PC-3 (cell line): ENCODE results near the gene RXFP1. TPM values are rescaled to one million over a fixed set of nuclear protein-coding genes. Genes with fewer than 3 reads are reported as not detected.
A peak's percentile ranks its signal among the peaks of the same experiment; 100 is the strongest.

Experiments
- ATAC-seq: fragments of 200-7000 bp; cut with Tn5 transposase; 2 replicates; pipeline ENCODE4 v1.9.1; 2020; ENCODE audit warnings: mild to moderate bottlenecking, moderate library complexity
- BruUV-seq: library from RNA; stranded (reverse); fragments of 400-500 nt; replicated peaks from 2 replicates; lab custom pipeline; 2021; lab: Mats Ljungman, UMichigan
- CTCF ChIA-PET: fragments of 300-600 bp; sonication (Branson Sonifier 250); formaldehyde crosslinking; loops from one replicate; lab custom pipeline; 2022; ENCODE audit warnings: antibody characterized with exemption; lab: Charles Lee
- POLR2A ChIA-PET: fragments of 300-600 bp; sonication (Branson Sonifier 250); formaldehyde crosslinking; loops from one replicate; lab custom pipeline; 2022; ENCODE audit warnings: antibody characterized with exemption; ENCODE audit not compliant: unreplicated experiment; lab: Charles Lee
- DNase-seq: peaks from one replicate; pipeline ENCODE4 v3.0.0-alpha.2; 2015
- H2AFZ ChIP-seq: fragments of 300-600 bp; sonication (generic); 2 replicates; pipeline ENCODE4 v1.6.0; 2016; ENCODE audit warnings: antibody characterized with exemption, low read length
- H3F3A ChIP-seq: fragments of 300-600 bp; sonication (generic); one replicate; pipeline ENCODE4 v1.6.0; 2017; ENCODE audit warnings: antibody characterized with exemption, low read length, control low read depth, mild to moderate bottlenecking; ENCODE audit not compliant: unreplicated experiment
- H3K27ac ChIP-seq: fragments of 300-600 bp; sonication (generic); 2 replicates; pipeline ENCODE4 v1.5.1; 2016; ENCODE audit warnings: mild to moderate bottlenecking, low read length
- H3K27me3 ChIP-seq: fragments of 300-600 bp; sonication (generic); 2 replicates; pipeline ENCODE4 v1.6.1; 2016; ENCODE audit warnings: low read length, mixed read lengths
- H3K36me3 ChIP-seq: fragments of 300-600 bp; sonication (generic); 2 replicates; pipeline ENCODE4 v1.6.1; 2016; ENCODE audit warnings: low read depth, mixed run types, low read length, mixed read lengths
- H3K4me1 ChIP-seq: fragments of 300-600 bp; sonication (generic); 2 replicates; pipeline ENCODE4 v1.5.1; 2016; ENCODE audit warnings: low read length; ENCODE audit not compliant: insufficient read depth
- H3K4me2 ChIP-seq: fragments of 300-600 bp; sonication (generic); 2 replicates; pipeline ENCODE4 v1.6.0; 2016; ENCODE audit warnings: low read length
- H3K4me3 ChIP-seq: fragments of 300-600 bp; sonication (generic); 2 replicates; pipeline ENCODE4 v1.5.1; 2016; ENCODE audit warnings: mild to moderate bottlenecking, low read length, mixed read lengths
- H3K79me2 ChIP-seq: fragments of 300-600 bp; sonication (generic); 2 replicates; pipeline ENCODE4 v1.6.1; 2017; ENCODE audit warnings: low read length, mixed read lengths
- H3K9ac ChIP-seq: fragments of 300-600 bp; sonication (generic); 2 replicates; pipeline ENCODE4 v1.6.0; 2016; ENCODE audit warnings: mild to moderate bottlenecking, low read length
- H3K9me2 ChIP-seq: fragments of 300-600 bp; sonication (generic); replicated peaks from 2 replicates; pipeline ENCODE4 v1.6.1; 2016; ENCODE audit warnings: mixed run types, low read length, mixed read lengths
- H3K9me3 ChIP-seq: fragments of 300-600 bp; sonication (generic); 2 replicates; pipeline ENCODE4 v1.6.1; 2016; ENCODE audit warnings: low read length, mixed read lengths
- H4K20me1 ChIP-seq: fragments of 300-600 bp; sonication (generic); 2 replicates; pipeline ENCODE4 v1.6.1; 2016; ENCODE audit warnings: low read length, mixed read lengths
- CTCF ChIP-seq: fragments of 300-600 bp; sonication (generic); conservative IDR thresholded peaks from 2 replicates; pipeline ENCODE4 v1.5.1; 2017; ENCODE audit warnings: antibody characterized with exemption, low read depth, mild to moderate bottlenecking, low read length
- EZH2 ChIP-seq: fragments of 300-600 bp; sonication (generic); IDR thresholded peaks from one replicate; pipeline ENCODE4 v1.6.1; 2017; ENCODE audit warnings: antibody characterized with exemption, mild to moderate bottlenecking, low read length; ENCODE audit not compliant: unreplicated experiment
- EZH2phosphoT487 ChIP-seq: fragments of 300-600 bp; sonication (generic); IDR thresholded peaks from 2 replicates; pipeline ENCODE4 v1.6.1; 2018; ENCODE audit warnings: mild to moderate bottlenecking, antibody characterized with exemption, low read length, borderline replicate concordance
- intact Hi-C: fragments of 100-400 bp; cut with micrococcal nuclease; formaldehyde crosslinking; loops from 2 replicates; pipeline ENCODE4 v1.9.0; 2023
- total RNA-seq: library from RNA; depleted of rRNA; stranded (reverse); fragments of >200 nt; gene quantifications from 2 replicates; pipeline ENCODE4 v1.2.3, GENCODE V29; 2014

The RXFP1 gene
- total RNA-seq, 1 experiment from 2014 or later, result not detected

DNA sequence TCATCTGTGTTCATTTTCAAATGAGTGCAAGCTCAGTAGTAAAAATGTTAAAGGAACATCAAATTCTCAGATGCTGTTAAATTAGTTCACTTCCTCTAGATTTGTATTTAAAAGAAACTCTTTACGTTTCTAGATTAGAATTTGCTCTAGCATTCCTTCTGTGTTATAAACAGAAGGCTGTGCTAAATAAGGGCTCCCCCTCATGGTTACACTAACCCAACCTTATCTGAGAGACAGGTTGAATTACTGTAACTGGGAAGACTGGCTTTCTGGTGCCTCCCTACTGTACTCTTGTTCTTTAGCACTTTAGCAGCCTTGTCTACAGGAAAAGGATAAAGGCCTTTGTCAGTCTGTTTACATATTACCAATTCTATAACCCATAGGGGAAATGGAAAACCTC lies 56.8 kb downstream of the RXFP1 start:
- Histone ChIP-seq H3F3A (no peaks in the 10 kb centered on the region), H3K4me1 (peaks cover 4% of the 10 kb centered on the region; the same call in 1 of the 2 replicates), H3K4me3 (no peak overlapping the region), H3K9me2 (no peaks in the 10 kb centered on the region), H3K4me2 (peak overlapping the region; percentile 15; the same call in 1 of the 2 replicates), H3K27me3 (no peaks in the 10 kb centered on the region), H3K79me2 (no peaks in the 10 kb centered on the region), H4K20me1 (no peaks in the 10 kb centered on the region), H3K36me3 (no peaks in the 10 kb centered on the region), H3K27ac (no peak overlapping the region), H3K9ac (no peak overlapping the region), H3K9me3 (no peaks in the 10 kb centered on the region), H2AFZ (peak overlapping the region; percentile 71)
- peak; percentile 59 for DNase-seq
- intact Hi-C loops, result loop anchor here (1.0 to 10.0 kb wide), 4 partner anchors 47 to 318 kb away; no protein-coding TSS in a partner anchor
- POLR2A ChIA-PET, result no interaction called here
- peak; percentile 97 for ATAC-seq
- no TSS peak for BruUV-seq
- CTCF ChIA-PET, result interaction anchor here (0.7 kb wide), 1 partner anchor 167 kb away, joined by 6 read pairs; no protein-coding TSS in a partner anchor
- TF ChIP-seq EZH2, result no peak
- peak; percentile 70 for TF ChIP-seq CTCF

DNA sequence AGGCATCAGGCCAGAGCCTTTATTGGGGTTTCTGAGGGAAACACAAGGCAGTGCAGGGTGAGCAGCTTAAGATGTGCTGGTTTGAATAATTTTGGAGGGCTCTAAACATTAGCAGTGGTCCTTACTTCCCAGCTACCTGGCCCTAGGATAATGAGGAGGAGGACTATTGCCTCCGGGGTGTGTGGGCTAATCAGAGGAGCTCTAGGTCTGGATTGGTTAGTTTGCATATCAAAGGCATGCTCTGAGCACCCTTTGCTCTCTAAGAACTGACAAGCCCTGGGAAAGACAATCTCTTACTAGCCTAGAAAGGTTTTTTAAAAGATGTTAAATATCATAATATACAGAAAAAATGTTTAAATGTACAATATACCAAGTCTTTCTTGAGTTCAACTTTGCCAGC lies 58.4 kb downstream of the RXFP1 start:
- Histone ChIP-seq H3K27me3 (no peaks in the 10 kb centered on the region), H2AFZ (no peak overlapping the region), H3K27ac (no peak overlapping the region), H4K20me1 (no peaks in the 10 kb centered on the region), H3K9me2 (no peaks in the 10 kb centered on the region), H3K9ac (no peak overlapping the region), H3K79me2 (no peaks in the 10 kb centered on the region), H3K9me3 (no peaks in the 10 kb centered on the region), H3F3A (no peaks in the 10 kb centered on the region), H3K4me2 (no peak overlapping the region), H3K4me1 (peaks cover 4% of the 10 kb centered on the region; the same call in 1 of the 2 replicates), H3K36me3 (no peaks in the 10 kb centered on the region), H3K4me3 (no peak overlapping the region)
- ChIA-PET POLR2A (no interaction called here), CTCF (no interaction called here)
- DNase-seq (no peak), ATAC-seq (no peak)
- no TSS peak for BruUV-seq
- TF ChIP-seq CTCF, result no peak
- no peak for TF ChIP-seq EZH2
- no peak for TF ChIP-seq EZH2phosphoT487
- intact Hi-C loops, result no loop called here

DNA sequence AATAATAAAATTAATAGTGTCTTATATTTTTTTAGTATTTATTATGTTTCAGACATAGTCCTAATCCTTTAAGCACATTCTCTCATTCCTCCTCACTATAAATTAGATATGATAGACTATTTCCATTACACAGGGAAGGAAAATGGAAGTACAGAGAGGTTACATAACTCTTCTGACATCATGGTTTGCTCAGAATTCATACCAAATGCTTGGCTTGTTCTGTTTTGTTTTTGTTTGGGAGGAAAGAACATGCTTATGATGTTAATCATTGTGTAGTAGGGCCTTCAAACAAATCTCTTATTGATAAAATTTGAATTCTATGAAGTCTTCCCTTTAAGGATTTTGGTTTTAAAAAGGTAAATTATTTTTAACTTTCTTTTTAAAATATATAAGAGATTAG lies 59.5 kb downstream of the RXFP1 start:
- no TSS peak for BruUV-seq
- no peak overlapping the region for H3K4me2 ChIP-seq
- intact Hi-C loops, result no loop called here

More for the DNA sequence above, 59.5 kb downstream of the RXFP1 start:
- H4K20me1 ChIP-seq, result no peaks in the 10 kb centered on the region
- no peaks in the 10 kb centered on the region for H3K27me3 ChIP-seq
- H3K9me3 ChIP-seq, result no peaks in the 10 kb centered on the region
- TF ChIP-seq EZH2, result no peak
- no peak for TF ChIP-seq EZH2phosphoT487
- no peak for TF ChIP-seq CTCF
- H2AFZ ChIP-seq, result no peak overlapping the region
- no peaks in the 10 kb centered on the region for H3K36me3 ChIP-seq
- no peak for ATAC-seq
- no peak overlapping the region for H3K9ac ChIP-seq
- H3K27ac ChIP-seq, result no peak overlapping the region
- H3K79me2 ChIP-seq, result no peaks in the 10 kb centered on the region
- no peak for DNase-seq
- peaks cover 4% of the 10 kb centered on the region; the same call in 1 of the 2 replicates for H3K4me1 ChIP-seq
- ChIA-PET CTCF (no interaction called here), POLR2A (no interaction called here)
- no peak overlapping the region for H3K4me3 ChIP-seq
- H3F3A ChIP-seq, result no peaks in the 10 kb centered on the region
- H3K9me2 ChIP-seq, result no peaks in the 10 kb centered on the region
